B cell (primary cell): Measurements from ENCODE around the gene ICAM1. TPM values are rescaled to one million over a fixed set of nuclear protein-coding genes. Genes with fewer than 3 reads are reported as not detected.

Experiments used
- ATAC-seq: fragments of 200-7000 bp; cut with Tn5 transposase; one replicate; pipeline ENCODE4 v1.10.0; 2021; ENCODE audit warnings: low read depth, mild to moderate bottlenecking, moderate number of reproducible peaks, moderate library complexity
- CTCF ChIA-PET: fragments of 350-600 bp; sonication (Branson Sonifier 250); formaldehyde crosslinking; loops from one replicate; lab custom pipeline; 2021; ENCODE audit warnings: antibody characterized with exemption, inconsistent platforms; lab: Charles Lee
- POLR2A ChIA-PET: fragments of 350-600 bp; sonication (Branson Sonifier 250); formaldehyde crosslinking; loops from one replicate; lab custom pipeline; 2021; ENCODE audit warnings: antibody characterized with exemption; lab: Charles Lee
- DNase-seq: peaks from one replicate; pipeline ENCODE4 v3.0.0; 2013
- H2AFZ ChIP-seq: 2 replicates; pipeline ENCODE4 v1.6.1; 2012; ENCODE audit warnings: mild to moderate bottlenecking, low read depth, low read length; ENCODE audit not compliant: insufficient read depth, poor library complexity, severe bottlenecking
- H3K27ac ChIP-seq, 2 donors: 1 replicate in 1 of 2; 2 replicates in 1 of 2; pipeline ENCODE4 v1.5.1; 2012 to 2013; ENCODE audit warnings: low read length in 2 of 2, mild to moderate bottlenecking in 2 of 2, moderate library complexity in 1 of 2
- H3K27me3 ChIP-seq, 4 experiments: fragments of 200-600 bp in 1 of 4; sonication (generic) in 1 of 4; replicated peaks in 1 of 4; 1 replicate in 2 of 4; 2 replicates in 2 of 4; pipeline versions ENCODE4 v1.6.1 to v1.7.0; 2013 to 2016; ENCODE audit warnings: low read length in 3 of 4, mild to moderate bottlenecking in 2 of 4, mixed read lengths in 1 of 4, moderate library complexity in 1 of 4; ENCODE audit not compliant: insufficient read depth in 4 of 4, control insufficient read depth in 3 of 4; ENCODE audit errors: control extremely low read depth in 1 of 4
- H3K36me3 ChIP-seq, 2 experiments: replicated peaks in 1 of 2; 1 replicate in 1 of 2; 2 replicates in 1 of 2; pipeline versions ENCODE4 v1.6.1 to v1.7.1; 2013; ENCODE audit warnings: low read length in 1 of 2; ENCODE audit not compliant: insufficient read depth in 2 of 2, control insufficient read depth in 1 of 2; ENCODE audit errors: control extremely low read depth in 1 of 2, extremely low read depth in 1 of 2
- H3K4me1 ChIP-seq, 2 donors: fragments of 200-600 bp in 1 of 2; sonication (generic) in 1 of 2; 1 replicate in 1 of 2; 2 replicates in 1 of 2; pipeline versions ENCODE4 v1.5.1 to v1.6.1; 2013 to 2017; ENCODE audit warnings: low read length in 2 of 2; ENCODE audit not compliant: control insufficient read depth in 2 of 2, insufficient read depth in 2 of 2
- H3K4me2 ChIP-seq: replicated peaks from 2 replicates; pipeline ENCODE3; 2012; ENCODE audit warnings: mild to moderate bottlenecking, low read depth, low read length; ENCODE audit not compliant: poor library complexity, severe bottlenecking
- H3K4me3 ChIP-seq, 5 experiments: fragments of 200-600 bp in 1 of 5; sonication (generic) in 1 of 5; 1 replicate in 3 of 5; 2 replicates in 2 of 5; pipeline versions ENCODE4 v1.5.1 to v1.7.0; 2011 to 2016; ENCODE audit warnings: low read length in 4 of 5, mild to moderate bottlenecking in 4 of 5, low read depth in 2 of 5, control low read depth in 1 of 5, moderate library complexity in 1 of 5; ENCODE audit not compliant: insufficient read depth in 1 of 5; ENCODE audit errors: control extremely low read depth in 1 of 5, extremely low read depth in 1 of 5
- H3K79me2 ChIP-seq: fragments of 200-600 bp; sonication (generic); one replicate; pipeline ENCODE4 v1.6.0; 2016; ENCODE audit warnings: low read length; ENCODE audit not compliant: control insufficient read depth, insufficient read depth
- H3K9ac ChIP-seq: fragments of 200-600 bp; sonication (generic); 2 replicates; pipeline ENCODE4 v1.6.1; 2017; ENCODE audit warnings: mild to moderate bottlenecking, low read length, moderate library complexity
- H3K9me3 ChIP-seq, 3 donors: one replicate each; pipeline versions ENCODE4 v1.6.1 to v1.7.1; 2013; ENCODE audit warnings: low read length in 2 of 3; ENCODE audit not compliant: control insufficient read depth in 2 of 3, insufficient read depth in 1 of 3; ENCODE audit errors: control extremely low read depth in 1 of 3
- H4K20me1 ChIP-seq: 2 replicates; pipeline ENCODE4 v1.6.0; 2012; ENCODE audit warnings: mild to moderate bottlenecking, low read length; ENCODE audit not compliant: insufficient read depth, control insufficient read depth, poor library complexity, severe bottlenecking
- H3K27ac Mint-ChIP-seq: one replicate; pipeline ENCODE4 v1.8.0; 2021; ENCODE audit warnings: mixed read lengths
- H3K27me3 Mint-ChIP-seq: one replicate; pipeline ENCODE4 v1.8.0; 2021; ENCODE audit warnings: mixed read lengths
- H3K4me1 Mint-ChIP-seq: one replicate; pipeline ENCODE4 v1.8.0; 2021; ENCODE audit warnings: mixed read lengths
- H3K4me3 Mint-ChIP-seq: one replicate; pipeline ENCODE4 v1.8.0; 2021; ENCODE audit warnings: mixed read lengths
- H3K9me3 Mint-ChIP-seq: one replicate; pipeline ENCODE4 v1.8.0; 2022; ENCODE audit warnings: mixed read lengths; ENCODE audit not compliant: insufficient read depth
- CTCF ChIP-seq: fragments of 200-600 bp; IDR thresholded peaks from one replicate; pipeline ENCODE4 v1.8.0; 2022; ENCODE audit warnings: antibody characterized with exemption, mild to moderate bottlenecking
- EZH2 ChIP-seq: IDR thresholded peaks from 2 replicates; pipeline ENCODE4 v1.6.1; 2012; ENCODE audit warnings: borderline replicate concordance, low read depth, mild to moderate bottlenecking, moderate library complexity, low read length; ENCODE audit not compliant: insufficient read depth, poor library complexity, severe bottlenecking
- WGBS: methylation state at CpG from one replicate; pipeline ENCODE4 v1.1.5; 2013; ENCODE audit warnings: missing lambda C conversion rate; ENCODE audit not compliant: insufficient coverage; 5-methylcytosine and 5-hydroxymethylcytosine counted together
- intact Hi-C: fragments of 100-400 bp; cut with micrococcal nuclease; formaldehyde crosslinking; loops from one replicate; pipeline ENCODE4 v1.10.0; 2022
- polyA plus RNA-seq: library from polyadenylated mRNA; depleted of rRNA; stranded (reverse); fragments of >200 nt; gene quantifications from 2 replicates; pipeline ENCODE4 v1.2.3, GENCODE V29; 2012
- total RNA-seq, 2 donors: library from RNA; stranded (reverse); fragments of 120-200 nt in 1 of 2; gene quantifications; 1 replicate in 1 of 2; 2 replicates in 1 of 2; pipeline versions ENCODE4 v1.2.3 to v1.2.4, GENCODE V29; 2013 to 2022

Gene ICAM1
- total and polyA plus RNA-seq, 2 donors (not counting 1 experiment from before 2014, with no cell fraction given), result 7.3 to 11.9 TPM

GRCh38 chr19:10222201-10222890 is 48.6 kb upstream of the ICAM1 start:
- CTCF ChIA-PET, result interaction anchor here (1.1 to 3.6 kb wide), 2 partner anchors 14 to 28 kb away, joined by 3 to 30 read pairs; no protein-coding TSS in a partner anchor
- Mint-ChIP-seq H3K27me3 (no peaks in the 10 kb centered on the region), H3K9me3 (no peaks in the 10 kb centered on the region), H3K27ac (no peak overlapping the region), H3K4me1 (peaks cover 10% of the 10 kb centered on the region), H3K4me3 (no peak overlapping the region)
- Histone ChIP-seq H3K36me3 (no peaks in the 10 kb centered on the region), H3K9ac (no peak overlapping the region), H3K4me2 (no peak overlapping the region), H4K20me1 (no peaks in the 10 kb centered on the region), H3K4me3 (no peak overlapping the region), H3K9me3 (no peaks in the 10 kb centered on the region), H3K27me3 (no peaks in the 10 kb centered on the region), H2AFZ (no peak overlapping the region), H3K4me1 (peaks cover 5 to 6% of the 10 kb centered on the region in 2 donors), H3K79me2 (peaks cover 3% of the 10 kb centered on the region), H3K27ac (no peak overlapping the region)
- intact Hi-C loops, result no loop called here
- ATAC-seq (no peak), DNase-seq (no peak)
- TF ChIP-seq CTCF (no peak), EZH2 (no peak)
- WGBS, result 51% methylated on average over 9 of the region's 14 CpGs
- POLR2A ChIA-PET, result no interaction called here

GRCh38 chr19:10223488-10224213 is 47.3 kb upstream of the ICAM1 start:
- peaks cover 7 to 11% of the 10 kb centered on the region in 2 donors for H3K4me1 ChIP-seq
- no peaks in the 10 kb centered on the region for H4K20me1 ChIP-seq
- no peak overlapping the region for H3K4me2 ChIP-seq
- ChIA-PET POLR2A (interaction anchor here (0.6 kb wide), 1 partner anchor 9 kb away, joined by 3 read pairs; no protein-coding TSS in a partner anchor), CTCF (interaction anchor here (0.7 to 13.7 kb wide), 2 partner anchors 25 to 29 kb away, joined by 3 to 236 read pairs; partner anchors contain the start of genes DNMT1 and MRPL4)
- TF ChIP-seq EZH2 (no peak), CTCF (no peak)
- DNase-seq (no peak), ATAC-seq (no peak)
- Mint-ChIP-seq H3K4me1 (peaks cover 16% of the 10 kb centered on the region), H3K27ac (no peak overlapping the region), H3K4me3 (no peak overlapping the region), H3K9me3 (no peaks in the 10 kb centered on the region), H3K27me3 (no peaks in the 10 kb centered on the region)
- intact Hi-C loops, result no loop called here
- no peak overlapping the region for H2AFZ ChIP-seq
- WGBS, result 96% methylated on average over 25 of the region's 28 CpGs
- no peak overlapping the region for H3K4me3 ChIP-seq
- no peaks in the 10 kb centered on the region for H3K36me3 ChIP-seq
- no peaks in the 10 kb centered on the region for H3K9me3 ChIP-seq
- no peak overlapping the region for H3K27ac ChIP-seq
- no peak overlapping the region for H3K9ac ChIP-seq
- peaks cover 3% of the 10 kb centered on the region for H3K79me2 ChIP-seq
- H3K27me3 ChIP-seq, result no peaks in the 10 kb centered on the region
